Measurements from ENCODE around the gene ZMYND12. TPM values are rescaled to one million over a fixed set of nuclear protein-coding genes. Genes with fewer than 3 reads are reported as not detected.

Gene ZMYND12
- total RNA-seq, 1 experiment from 2014 or later: 1.7 TPM

DNA sequence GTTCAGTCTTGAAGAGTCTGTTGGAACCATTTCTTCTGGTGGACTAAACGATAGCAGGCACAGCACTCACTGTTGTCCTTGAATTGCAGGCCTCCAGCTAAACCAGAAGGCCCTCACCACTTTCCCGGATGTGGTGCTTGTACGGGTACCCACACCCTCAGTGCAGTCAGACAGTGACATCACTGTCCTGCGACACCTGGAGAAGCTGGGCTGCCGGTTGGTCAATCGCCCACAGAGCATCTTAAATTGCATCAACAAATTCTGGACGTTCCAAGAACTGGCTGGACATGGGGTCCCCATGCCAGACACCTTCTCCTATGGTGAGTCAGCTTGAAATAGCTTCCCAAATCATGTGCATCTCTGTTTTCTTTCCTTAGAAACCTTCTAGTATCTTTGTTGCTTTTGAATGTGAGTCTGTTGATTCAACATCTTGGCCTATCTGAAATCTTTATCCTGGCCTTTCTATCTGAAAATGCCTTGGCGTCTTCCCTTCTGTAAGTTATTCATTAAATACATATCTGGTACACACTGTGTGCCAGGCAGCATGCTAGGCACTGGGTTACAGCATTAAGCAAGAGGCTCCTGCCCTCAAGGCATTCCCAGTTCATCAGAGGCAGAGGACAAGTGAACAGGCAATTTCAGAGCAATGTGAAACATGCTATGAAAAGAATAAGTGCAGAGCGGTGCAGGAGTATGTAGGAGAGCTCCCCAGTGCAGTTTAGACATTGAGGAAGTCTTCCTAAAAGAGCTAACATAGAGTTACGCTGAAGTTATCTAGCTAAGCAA lies 56.3 kb downstream of the ZMYND12 start:
- CTCF ChIA-PET: interaction anchor here (0.6 kb wide), 1 partner anchor 523 kb away, joined by 3 read pairs; no protein-coding TSS in a partner anchor
- Histone ChIP-seq H3K36me3 (ENCODE audit: low read depth) (no peaks in the 10 kb centered on the region), H2AFZ (no peak overlapping the region), H3K9me2 (ENCODE audit: insufficient read depth) (no peaks in the 10 kb centered on the region), H3K79me2 (ENCODE audit: low read depth) (no peaks in the 10 kb centered on the region), H3K27ac (no peak overlapping the region), H3K27me3 (ENCODE audit: insufficient read depth, low read depth) (no peaks in the 10 kb centered on the region), H4K20me1 (ENCODE audit: insufficient read depth) (no peaks in the 10 kb centered on the region), H3F3A (ENCODE audit: insufficient read depth, low read depth) (no peaks in the 10 kb centered on the region), H3K9me3 (ENCODE audit: insufficient read depth, low read depth) (no peaks in the 10 kb centered on the region), H3K4me1 (replicated peaks; ENCODE audit: insufficient read depth) (no peaks in the 10 kb centered on the region), H3K4me2 (no peak overlapping the region), H3K4me3 (no peak overlapping the region)
- intact Hi-C loops (cut with micrococcal nuclease; ENCODE audit: unreplicated experiment): no loop called here
- no TSS peak for BruUV-seq (replicated peaks)
- TF ChIP-seq, protein P1, sequence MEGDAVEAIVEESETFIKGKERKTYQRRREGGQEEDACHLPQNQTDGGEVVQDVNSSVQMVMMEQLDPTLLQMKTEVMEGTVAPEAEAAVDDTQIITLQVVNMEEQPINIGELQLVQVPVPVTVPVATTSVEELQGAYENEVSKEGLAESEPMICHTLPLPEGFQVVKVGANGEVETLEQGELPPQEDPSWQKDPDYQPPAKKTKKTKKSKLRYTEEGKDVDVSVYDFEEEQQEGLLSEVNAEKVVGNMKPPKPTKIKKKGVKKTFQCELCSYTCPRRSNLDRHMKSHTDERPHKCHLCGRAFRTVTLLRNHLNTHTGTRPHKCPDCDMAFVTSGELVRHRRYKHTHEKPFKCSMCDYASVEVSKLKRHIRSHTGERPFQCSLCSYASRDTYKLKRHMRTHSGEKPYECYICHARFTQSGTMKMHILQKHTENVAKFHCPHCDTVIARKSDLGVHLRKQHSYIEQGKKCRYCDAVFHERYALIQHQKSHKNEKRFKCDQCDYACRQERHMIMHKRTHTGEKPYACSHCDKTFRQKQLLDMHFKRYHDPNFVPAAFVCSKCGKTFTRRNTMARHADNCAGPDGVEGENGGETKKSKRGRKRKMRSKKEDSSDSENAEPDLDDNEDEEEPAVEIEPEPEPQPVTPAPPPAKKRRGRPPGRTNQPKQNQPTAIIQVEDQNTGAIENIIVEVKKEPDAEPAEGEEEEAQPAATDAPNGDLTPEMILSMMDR (conservative IDR thresholded peaks at IDR 0.05): no peak
- no peak for TF ChIP-seq EZH2 (IDR thresholded peaks at IDR 0.05; ENCODE audit: low read depth)
- no peak for DNase-seq
- POLR2A ChIA-PET (ENCODE audit: unreplicated experiment): no interaction called here

DNA sequence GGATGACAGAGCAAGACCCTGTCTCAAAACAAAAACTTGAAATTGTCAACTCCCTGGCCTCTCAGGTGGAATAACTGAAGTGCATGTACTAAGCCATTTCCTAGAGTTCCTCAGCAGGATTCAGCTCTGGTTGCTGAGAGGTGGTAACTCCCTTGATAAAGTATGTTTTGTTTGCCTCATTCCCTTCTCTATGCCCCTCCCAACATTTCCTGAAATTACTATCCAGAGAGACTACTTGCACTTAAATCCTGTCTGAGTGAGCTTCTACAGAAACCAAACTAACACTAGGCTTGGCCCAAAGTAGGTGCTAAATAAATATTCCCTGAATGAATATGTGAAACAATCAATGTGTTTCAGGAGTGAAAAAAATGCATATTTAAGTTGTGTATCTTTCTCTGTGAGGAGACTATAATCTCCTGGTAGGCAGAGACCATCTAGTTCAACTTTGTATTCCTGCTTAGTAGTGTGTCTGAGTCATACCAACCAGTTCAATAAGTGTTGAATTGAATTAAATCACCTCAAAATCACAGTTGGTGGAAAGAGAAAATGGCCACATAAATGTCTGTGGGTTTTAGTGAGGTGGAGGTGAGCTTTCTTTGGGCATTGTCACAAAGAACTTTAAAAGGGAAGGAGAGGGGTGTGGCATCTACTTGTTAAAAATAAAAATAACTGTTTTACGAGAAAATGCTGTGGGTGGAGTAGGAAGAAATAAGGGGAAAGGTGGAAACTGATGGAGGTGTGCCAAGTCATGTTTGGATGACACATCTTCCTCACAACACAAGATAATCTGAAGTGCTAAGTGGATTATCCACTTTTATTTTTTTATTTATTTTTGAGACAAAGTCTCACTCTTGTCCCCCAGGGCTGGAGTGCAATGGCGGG lies 62.6 kb downstream of the ZMYND12 start:
- Histone ChIP-seq H3K36me3 (ENCODE audit: low read depth) (no peaks in the 10 kb centered on the region), H3K4me2 (peak overlapping the region; percentile 52), H3K27me3 (ENCODE audit: insufficient read depth, low read depth) (no peaks in the 10 kb centered on the region), H2AFZ (no peak overlapping the region), H3K4me1 (replicated peaks; ENCODE audit: insufficient read depth) (peaks cover 30% of the 10 kb centered on the region), H3K9me3 (ENCODE audit: insufficient read depth, low read depth) (no peaks in the 10 kb centered on the region), H3K9me2 (ENCODE audit: insufficient read depth) (no peaks in the 10 kb centered on the region), H4K20me1 (ENCODE audit: insufficient read depth) (no peaks in the 10 kb centered on the region), H3K27ac (peak overlapping the region; percentile 66), H3K79me2 (ENCODE audit: low read depth) (no peaks in the 10 kb centered on the region), H3F3A (ENCODE audit: insufficient read depth, low read depth) (no peaks in the 10 kb centered on the region), H3K4me3 (no peak overlapping the region)
- intact Hi-C loops (cut with micrococcal nuclease; ENCODE audit: unreplicated experiment): no loop called here
- ChIA-PET CTCF (no interaction called here), POLR2A (ENCODE audit: unreplicated experiment) (no interaction called here)
- BruUV-seq (replicated peaks): no TSS peak
- TF ChIP-seq EZH2 (IDR thresholded peaks at IDR 0.05; ENCODE audit: low read depth): no peak
- TF ChIP-seq, protein P1 (conservative IDR thresholded peaks at IDR 0.05): no peak
- DNase-seq: peak in 1 of 2 experiments; percentile 63

DNA sequence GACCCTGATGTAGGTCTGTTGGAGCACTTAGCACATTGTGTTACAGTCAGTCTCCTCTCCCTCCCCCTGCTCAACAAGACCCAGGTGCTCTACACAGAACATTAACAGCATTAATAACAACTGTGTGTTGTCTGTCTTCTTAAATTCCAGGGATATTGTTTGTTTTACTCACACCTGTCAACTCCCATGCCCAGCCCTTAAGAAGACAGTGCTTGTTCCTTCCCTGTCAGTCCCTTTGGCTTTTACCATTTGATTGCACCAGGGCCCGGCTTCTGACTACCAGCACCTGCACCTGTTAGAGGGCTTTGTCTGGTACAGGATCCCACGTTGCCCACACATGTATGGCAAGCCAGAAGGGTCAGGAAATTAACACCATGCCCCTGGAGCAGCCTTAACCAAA lies 63.6 kb downstream of the ZMYND12 start:
- Histone ChIP-seq H3K9me3 (ENCODE audit: insufficient read depth, low read depth) (no peaks in the 10 kb centered on the region), H2AFZ (no peak overlapping the region), H3K79me2 (ENCODE audit: low read depth) (no peaks in the 10 kb centered on the region), H3K27me3 (ENCODE audit: insufficient read depth, low read depth) (no peaks in the 10 kb centered on the region), H3K4me3 (no peak overlapping the region), H3K36me3 (ENCODE audit: low read depth) (no peaks in the 10 kb centered on the region), H3K27ac (no peak overlapping the region), H4K20me1 (ENCODE audit: insufficient read depth) (no peaks in the 10 kb centered on the region), H3K9me2 (ENCODE audit: insufficient read depth) (no peaks in the 10 kb centered on the region), H3K4me1 (replicated peaks; ENCODE audit: insufficient read depth) (peaks cover 30% of the 10 kb centered on the region), H3K4me2 (peak overlapping the region; percentile 52; the same call in 1 of the 2 replicates), H3F3A (ENCODE audit: insufficient read depth, low read depth) (no peaks in the 10 kb centered on the region)
- intact Hi-C loops (cut with micrococcal nuclease; ENCODE audit: unreplicated experiment): no loop called here
- ChIA-PET CTCF (no interaction called here), POLR2A (ENCODE audit: unreplicated experiment) (no interaction called here)
- TF ChIP-seq EZH2 (IDR thresholded peaks at IDR 0.05; ENCODE audit: low read depth): no peak
- TF ChIP-seq, protein P1 (conservative IDR thresholded peaks at IDR 0.05): no peak
- no TSS peak for BruUV-seq (replicated peaks)
- no peak for DNase-seq

Measured in PC-9 (cell line).